ENCODE results near the gene NR3C2.
A peak's percentile ranks its signal among the peaks of the same experiment; 100 is the strongest.

Gene NR3C2

DNA sequence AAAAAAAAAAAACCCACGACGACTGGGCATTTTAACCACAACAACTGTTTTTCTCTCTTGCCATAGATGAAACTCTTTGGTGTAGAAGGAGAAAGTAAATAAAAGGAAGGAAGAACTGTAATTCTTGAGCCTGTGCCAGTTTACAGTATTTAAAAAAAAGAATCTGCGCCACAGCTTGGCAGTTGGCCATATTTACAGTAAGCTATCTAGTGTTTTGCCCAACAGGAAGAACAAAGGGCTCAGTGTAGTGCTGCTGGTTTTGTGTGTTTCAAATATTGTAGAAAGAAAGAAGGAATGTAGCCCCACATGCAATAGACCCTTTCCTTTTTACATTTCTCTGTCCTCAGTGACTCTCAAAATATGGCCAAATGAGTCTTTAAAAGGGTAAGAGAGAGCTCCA is 66.1 kb downstream of the NR3C2 start:
- Histone ChIP-seq H3K9me3 (ENCODE audit: severe bottlenecking) (no peaks in the 10 kb centered on the region), H3K4me3 (ENCODE audit: severe bottlenecking) (no peak overlapping the region), H3K27me3 (ENCODE audit: insufficient read depth, poor library complexity, severe bottlenecking) (no peaks in the 10 kb centered on the region), H3K4me1 (ENCODE audit: insufficient read depth, poor library complexity, severe bottlenecking) (no peaks in the 10 kb centered on the region), H3K27ac (ENCODE audit: poor library complexity, severe bottlenecking) (no peak overlapping the region), H3K36me3 (ENCODE audit: low read depth) (no peaks in the 10 kb centered on the region)
- peak; percentile 50; the same call in 2 of the 3 replicates for ATAC-seq (ENCODE audit: low read depth)
- TF ChIP-seq, protein P1, sequence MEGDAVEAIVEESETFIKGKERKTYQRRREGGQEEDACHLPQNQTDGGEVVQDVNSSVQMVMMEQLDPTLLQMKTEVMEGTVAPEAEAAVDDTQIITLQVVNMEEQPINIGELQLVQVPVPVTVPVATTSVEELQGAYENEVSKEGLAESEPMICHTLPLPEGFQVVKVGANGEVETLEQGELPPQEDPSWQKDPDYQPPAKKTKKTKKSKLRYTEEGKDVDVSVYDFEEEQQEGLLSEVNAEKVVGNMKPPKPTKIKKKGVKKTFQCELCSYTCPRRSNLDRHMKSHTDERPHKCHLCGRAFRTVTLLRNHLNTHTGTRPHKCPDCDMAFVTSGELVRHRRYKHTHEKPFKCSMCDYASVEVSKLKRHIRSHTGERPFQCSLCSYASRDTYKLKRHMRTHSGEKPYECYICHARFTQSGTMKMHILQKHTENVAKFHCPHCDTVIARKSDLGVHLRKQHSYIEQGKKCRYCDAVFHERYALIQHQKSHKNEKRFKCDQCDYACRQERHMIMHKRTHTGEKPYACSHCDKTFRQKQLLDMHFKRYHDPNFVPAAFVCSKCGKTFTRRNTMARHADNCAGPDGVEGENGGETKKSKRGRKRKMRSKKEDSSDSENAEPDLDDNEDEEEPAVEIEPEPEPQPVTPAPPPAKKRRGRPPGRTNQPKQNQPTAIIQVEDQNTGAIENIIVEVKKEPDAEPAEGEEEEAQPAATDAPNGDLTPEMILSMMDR (IDR thresholded peaks at IDR 0.05; ENCODE audit: poor library complexity, severe bottlenecking): no peak
- no peak for DNase-seq (ENCODE audit: low spot score)

- TF ChIP-seq, protein P1 (IDR thresholded peaks at IDR 0.05; ENCODE audit: poor library complexity, severe bottlenecking): no peak
- no peak overlapping the region for H3K4me3 ChIP-seq (ENCODE audit: severe bottlenecking)
- H3K36me3 ChIP-seq (ENCODE audit: low read depth): no peaks in the 10 kb centered on the region
- no peak for DNase-seq (ENCODE audit: low spot score)
- H3K9me3 ChIP-seq (ENCODE audit: severe bottlenecking): no peaks in the 10 kb centered on the region
- no peak for ATAC-seq (ENCODE audit: low read depth)
- no peak overlapping the region for H3K27ac ChIP-seq (ENCODE audit: poor library complexity, severe bottlenecking)
- no peaks in the 10 kb centered on the region for H3K27me3 ChIP-seq (ENCODE audit: insufficient read depth, poor library complexity, severe bottlenecking)
- no peaks in the 10 kb centered on the region for H3K4me1 ChIP-seq (ENCODE audit: insufficient read depth, poor library complexity, severe bottlenecking)
Measured at GRCh38 chr4:148375584-148375983, 66.6 kb downstream of the NR3C2 start.

DNA sequence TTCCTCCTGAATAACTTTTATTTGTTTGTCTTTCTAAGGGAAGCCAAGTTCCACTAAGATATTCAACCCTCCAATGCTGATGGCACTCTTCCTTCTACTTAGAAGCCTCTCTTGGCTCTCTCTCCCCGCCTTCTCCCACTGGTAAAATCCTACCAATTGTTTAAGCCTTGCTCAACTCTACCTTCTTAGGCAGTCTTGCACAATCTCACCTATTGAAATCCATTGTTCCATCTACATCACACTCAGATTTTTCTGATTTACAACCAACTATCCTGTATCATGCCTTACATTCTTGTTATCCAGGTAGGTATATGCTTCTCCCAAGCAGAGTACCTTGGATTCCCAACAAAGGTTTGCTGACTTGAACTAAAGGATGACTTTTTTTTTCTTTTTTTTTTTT is 69.1 kb downstream of the NR3C2 start:
- H3K36me3 ChIP-seq (ENCODE audit: low read depth): no peaks in the 10 kb centered on the region
- H3K4me3 ChIP-seq (ENCODE audit: severe bottlenecking): no peak overlapping the region
- TF ChIP-seq, protein P1 (IDR thresholded peaks at IDR 0.05; ENCODE audit: poor library complexity, severe bottlenecking): no peak
- DNase-seq (ENCODE audit: low spot score): no peak
- no peaks in the 10 kb centered on the region for H3K4me1 ChIP-seq (ENCODE audit: insufficient read depth, poor library complexity, severe bottlenecking)
- no peak overlapping the region for H3K27ac ChIP-seq (ENCODE audit: poor library complexity, severe bottlenecking)
- ATAC-seq (ENCODE audit: low read depth): no peak
- no peaks in the 10 kb centered on the region for H3K9me3 ChIP-seq (ENCODE audit: severe bottlenecking)
- no peaks in the 10 kb centered on the region for H3K27me3 ChIP-seq (ENCODE audit: insufficient read depth, poor library complexity, severe bottlenecking)

GRCh38 chr4:148369919-148370318 is 72.3 kb downstream of the NR3C2 start:
- ATAC-seq (ENCODE audit: low read depth) (no peak), DNase-seq (ENCODE audit: low spot score) (no peak)
- Histone ChIP-seq H3K27ac (ENCODE audit: poor library complexity, severe bottlenecking) (no peak overlapping the region), H3K9me3 (ENCODE audit: severe bottlenecking) (no peaks in the 10 kb centered on the region), H3K36me3 (ENCODE audit: low read depth) (no peaks in the 10 kb centered on the region), H3K27me3 (ENCODE audit: insufficient read depth, poor library complexity, severe bottlenecking) (peaks cover 3% of the 10 kb centered on the region), H3K4me3 (ENCODE audit: severe bottlenecking) (no peak overlapping the region), H3K4me1 (ENCODE audit: insufficient read depth, poor library complexity, severe bottlenecking) (no peaks in the 10 kb centered on the region)
- TF ChIP-seq, protein P1 (IDR thresholded peaks at IDR 0.05; ENCODE audit: poor library complexity, severe bottlenecking): no peak

DNA sequence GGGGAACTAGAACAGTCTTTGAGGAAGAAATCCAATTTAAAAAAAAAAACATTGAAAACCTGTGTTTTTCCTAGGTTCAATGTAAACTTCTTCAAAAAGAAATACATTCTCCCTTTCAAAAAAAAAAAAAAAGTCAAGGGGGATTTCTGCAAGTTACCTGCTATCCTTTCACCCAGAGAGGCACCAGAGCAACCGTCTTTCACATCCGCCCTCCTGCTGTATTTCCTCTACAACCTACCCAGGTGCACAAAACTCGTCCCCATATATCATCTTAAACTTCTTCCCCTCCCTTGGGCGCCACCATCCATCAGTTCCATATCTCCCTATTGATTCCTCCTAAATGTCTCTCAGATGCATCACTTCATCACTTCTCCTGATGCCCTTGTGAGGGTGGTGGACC is 74.5 kb downstream of the NR3C2 start:
- no peak overlapping the region for H3K4me3 ChIP-seq (ENCODE audit: severe bottlenecking)
- TF ChIP-seq, protein P1 (IDR thresholded peaks at IDR 0.05; ENCODE audit: poor library complexity, severe bottlenecking): no peak
- ATAC-seq (ENCODE audit: low read depth): no peak
- no peak for DNase-seq (ENCODE audit: low spot score)
- H3K4me1 ChIP-seq (ENCODE audit: insufficient read depth, poor library complexity, severe bottlenecking): no peaks in the 10 kb centered on the region
- H3K9me3 ChIP-seq (ENCODE audit: severe bottlenecking): no peaks in the 10 kb centered on the region
- H3K27me3 ChIP-seq (ENCODE audit: insufficient read depth, poor library complexity, severe bottlenecking): peaks cover 3% of the 10 kb centered on the region
- H3K36me3 ChIP-seq (ENCODE audit: low read depth): no peaks in the 10 kb centered on the region
- no peak overlapping the region for H3K27ac ChIP-seq (ENCODE audit: poor library complexity, severe bottlenecking)
